NCI-H2196 treated with DMSO at 0.1 percent for 48 hours (cell line): ENCODE measurements around the gene MCMBP.
"Not testable (repeated sequence)": the region's sequence is repeated elsewhere in the genome, so short reads cannot be mapped to it uniquely, and the experiment has no call there.

Source experiments
- DNase-seq: peaks from one replicate; lab custom pipeline; 2025; ENCODE audit not compliant: unreplicated experiment; lab: John Stamatoyannopoulos, UW

Gene MCMBP

DNA sequence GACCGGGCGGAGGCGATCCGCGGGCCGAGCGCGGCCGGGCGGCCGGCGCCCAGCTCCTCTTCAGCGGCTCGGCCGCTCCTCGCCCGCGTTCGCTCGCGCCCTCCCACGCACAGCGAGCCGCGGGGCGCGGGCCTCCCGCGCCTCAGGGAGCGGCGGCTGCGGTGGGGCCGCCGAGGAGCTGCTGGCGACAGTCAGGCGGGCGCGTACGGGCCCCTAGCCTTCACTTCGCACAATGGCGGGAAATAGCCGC lies at the start of gene MCMBP:
MCMBP (minus strand) TSS at position 234 of the 250 bp plus-strand sequence. CDS start 259 bp downstream, outside the sequence.
- no peak for DNase-seq

- no peak for DNase-seq
These were observed 47.2 kb upstream of the MCMBP start for GRCh38 chr10:119919826-119920225.

DNA sequence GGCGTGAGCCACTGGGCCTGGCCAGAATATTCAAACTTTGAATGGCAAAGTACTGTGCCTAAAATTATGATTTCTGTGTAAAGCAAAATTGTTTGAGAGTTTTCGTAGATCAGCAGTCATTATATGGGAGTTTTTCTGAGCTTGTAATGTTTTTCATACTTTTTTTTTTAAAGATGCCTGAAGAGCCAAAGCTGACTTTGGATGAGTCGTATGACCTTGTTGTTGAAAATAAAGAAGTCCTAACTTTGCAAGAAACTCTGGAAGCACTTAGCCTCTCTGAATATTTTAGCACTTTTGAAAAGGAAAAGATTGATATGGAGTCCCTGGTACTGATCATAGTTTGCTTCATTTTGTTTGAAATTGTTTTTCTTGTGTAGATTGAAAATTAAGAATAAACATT lies 46.6 kb upstream of the MCMBP start:
- DNase-seq: no peak

GRCh38 chr10:119917777-119918176 lies 45.1 kb upstream of the MCMBP start:
- no peak for DNase-seq

- no peak for DNase-seq
These were observed 38.0 kb upstream of the MCMBP start for GRCh38 chr10:119910689-119911088.

DNA sequence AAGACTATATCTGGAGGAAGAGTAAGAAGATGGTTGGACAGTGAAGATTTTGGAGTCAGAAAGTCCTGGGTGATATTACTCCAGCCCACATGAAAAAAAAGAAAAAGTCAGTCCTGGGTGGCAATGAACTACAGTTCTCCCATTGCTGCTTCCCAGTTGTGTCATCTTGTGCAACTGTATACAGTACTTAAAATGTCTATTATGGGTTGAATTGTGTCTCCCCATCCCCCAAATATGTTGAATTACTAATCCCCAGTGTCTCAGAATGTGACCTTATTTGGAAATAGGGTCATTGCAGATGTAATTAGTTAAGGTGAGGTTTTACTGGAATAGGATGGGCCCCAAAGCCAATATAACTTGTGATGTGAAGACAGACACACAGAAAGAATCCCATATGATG lies 35.5 kb upstream of the MCMBP start:
- DNase-seq: no peak

GRCh38 chr10:119907695-119908094 lies 35.1 kb upstream of the MCMBP start:
- DNase-seq: not testable (repeated sequence)

GRCh38 chr10:119903946-119904666 lies 31.5 kb upstream of the MCMBP start:
- DNase-seq: no peak

DNA sequence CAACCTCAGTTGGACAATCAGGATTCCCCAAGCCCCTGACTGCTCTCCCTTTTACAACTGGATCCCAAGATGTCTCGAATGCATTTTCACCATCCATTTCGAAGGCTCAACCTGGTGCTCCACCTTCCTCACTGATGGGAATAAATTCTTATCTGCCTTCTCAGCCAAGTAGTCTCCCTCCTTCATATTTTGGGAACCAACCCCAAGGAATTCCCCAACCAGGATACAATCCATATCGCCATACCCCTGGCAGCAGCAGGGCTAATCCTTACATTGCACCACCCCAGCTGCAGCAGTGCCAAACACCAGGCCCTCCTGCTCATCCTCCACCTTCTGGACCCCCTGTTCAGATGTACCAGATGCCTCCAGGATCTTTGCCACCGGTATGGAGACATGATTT lies 25.9 kb upstream of the MCMBP start:
- no peak for DNase-seq

GRCh38 chr10:119896937-119897770 lies 24.5 kb upstream of the MCMBP start:
- DNase-seq: no peak

GRCh38 chr10:119896061-119896655 lies 23.5 kb upstream of the MCMBP start:
- DNase-seq: no peak

DNA sequence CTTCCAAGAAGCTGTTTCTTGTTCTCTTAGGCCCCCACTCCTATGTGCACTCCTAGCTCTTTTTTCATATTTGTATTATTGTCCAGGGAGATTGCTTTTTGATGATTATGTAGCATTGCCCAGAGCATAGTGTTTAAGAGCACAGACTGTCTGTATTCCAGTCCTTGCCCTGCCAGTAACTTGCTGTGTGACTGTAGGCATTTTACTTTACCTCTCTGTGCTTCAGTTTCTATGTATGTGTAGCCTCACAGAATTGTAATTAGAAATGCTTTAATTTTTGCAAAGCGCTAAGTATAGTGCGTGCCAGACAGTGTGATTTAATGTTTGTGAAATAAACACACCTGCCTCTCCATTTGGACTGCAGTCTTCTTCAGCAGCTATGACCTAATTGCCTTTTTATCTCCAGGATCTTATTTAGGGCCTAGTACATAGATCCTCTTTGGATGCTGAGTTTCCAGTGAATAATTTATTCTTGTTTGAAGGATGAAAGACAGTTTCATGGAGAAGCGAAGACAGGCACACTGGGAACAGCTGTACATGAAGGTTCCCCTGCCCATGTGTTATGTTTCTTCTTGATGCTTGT lies 21.3 kb upstream of the MCMBP start:
- DNase-seq: no peak

DNA sequence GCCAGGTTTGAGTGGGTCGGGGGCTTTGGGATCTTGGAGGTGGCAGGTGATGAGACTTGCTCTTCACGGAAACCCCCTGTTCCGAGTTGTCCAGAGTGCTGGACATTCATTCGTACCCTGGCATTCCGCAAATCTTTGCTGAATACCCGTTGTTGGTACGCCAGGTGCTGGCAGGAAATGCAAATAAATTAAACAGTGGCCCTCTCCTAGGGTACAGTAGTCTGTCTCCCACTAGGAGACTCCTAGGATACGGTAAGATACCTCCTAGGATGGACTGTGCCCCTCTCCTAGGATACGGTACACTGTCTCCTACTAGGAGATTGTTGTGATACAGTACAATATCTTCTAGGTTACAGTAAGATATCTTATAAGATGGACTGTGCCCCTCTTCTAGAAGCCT lies 20.4 kb upstream of the MCMBP start:
- no peak for DNase-seq

DNA sequence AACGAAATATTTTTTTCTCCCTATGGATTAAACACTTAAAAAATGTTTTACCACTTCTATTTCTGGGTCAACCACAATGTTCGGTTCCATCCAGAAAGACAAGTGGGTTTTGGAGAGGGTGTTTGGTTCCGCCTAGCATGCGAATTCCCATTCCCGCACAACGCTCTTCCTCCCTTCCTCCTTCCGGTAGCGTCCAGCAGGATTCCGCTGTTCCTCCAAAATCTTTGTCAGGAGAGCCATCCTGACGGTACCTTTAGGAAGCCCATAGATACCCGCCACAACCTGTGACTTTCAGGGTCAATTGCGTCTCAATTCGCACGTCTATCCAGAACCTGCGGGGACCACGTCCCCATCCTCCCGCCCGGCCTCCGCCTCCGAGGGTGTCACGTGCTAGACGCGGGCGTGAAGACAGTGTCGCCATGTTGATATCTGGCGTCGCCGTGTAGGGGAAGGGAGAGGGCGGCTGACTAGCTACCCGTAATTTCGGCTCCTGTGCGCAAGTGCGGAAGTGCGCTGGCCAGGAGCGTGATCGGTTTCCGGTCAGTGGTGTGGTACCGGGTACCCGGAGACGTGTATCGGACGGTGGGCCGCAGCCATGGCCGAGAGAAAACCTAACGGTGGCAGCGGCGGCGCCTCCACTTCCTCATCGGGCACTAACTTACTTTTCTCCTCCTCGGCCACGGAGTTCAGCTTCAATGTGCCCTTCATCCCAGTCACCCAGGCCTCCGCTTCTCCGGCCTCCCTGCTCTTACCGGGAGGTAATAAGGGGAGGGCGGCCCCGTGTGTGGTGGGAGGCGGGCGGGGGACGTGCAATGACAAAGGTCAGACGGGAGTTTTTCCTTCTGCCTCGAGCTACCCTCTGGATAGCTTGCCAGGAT lies 19.8 kb upstream of the MCMBP start, which contains the start of gene SEC23IP:
SEC23IP (plus strand) TSS at position 543 of the 878 bp plus-strand sequence; CDS start at position 596, 53 bp downstream.
- peak; percentile 72 for DNase-seq

DNA sequence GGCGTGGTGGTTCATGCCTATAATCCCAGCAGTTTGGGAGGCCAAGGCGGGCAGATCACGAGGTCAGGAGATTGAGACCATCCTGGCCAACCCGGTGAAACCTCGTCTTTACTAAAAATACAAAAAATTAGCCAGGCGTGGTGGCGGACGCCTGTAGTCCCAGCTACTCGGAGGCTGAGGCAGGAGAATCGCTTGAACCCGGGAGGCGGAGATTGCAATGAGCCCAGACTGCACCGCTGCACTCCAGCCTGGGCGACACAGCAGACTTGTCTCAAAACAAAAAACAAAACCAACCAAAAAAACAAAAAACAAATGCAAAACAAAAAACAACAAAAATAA lies 19.2 kb upstream of the MCMBP start:
- DNase-seq: not testable (repeated sequence)

DNA sequence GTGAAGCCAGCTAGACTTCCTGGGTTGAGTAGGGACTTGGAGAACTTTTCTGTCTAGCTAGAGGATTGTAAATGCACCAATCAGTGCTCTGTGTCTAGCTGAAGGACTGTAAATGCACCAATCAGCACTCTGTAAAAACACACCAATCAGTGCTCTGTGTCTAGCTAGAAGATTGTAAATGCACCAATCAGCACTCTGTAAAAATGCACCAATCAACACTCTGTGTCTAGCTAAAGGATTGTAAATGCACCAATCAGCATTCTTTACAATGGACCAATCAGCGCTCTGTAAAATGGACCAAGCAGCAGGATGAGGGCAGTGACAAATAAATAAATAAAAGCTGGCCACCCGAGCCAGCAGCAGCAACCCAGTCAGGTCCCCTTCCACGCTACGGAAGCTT lies 17.7 kb upstream of the MCMBP start:
- DNase-seq: not testable (repeated sequence)

DNA sequence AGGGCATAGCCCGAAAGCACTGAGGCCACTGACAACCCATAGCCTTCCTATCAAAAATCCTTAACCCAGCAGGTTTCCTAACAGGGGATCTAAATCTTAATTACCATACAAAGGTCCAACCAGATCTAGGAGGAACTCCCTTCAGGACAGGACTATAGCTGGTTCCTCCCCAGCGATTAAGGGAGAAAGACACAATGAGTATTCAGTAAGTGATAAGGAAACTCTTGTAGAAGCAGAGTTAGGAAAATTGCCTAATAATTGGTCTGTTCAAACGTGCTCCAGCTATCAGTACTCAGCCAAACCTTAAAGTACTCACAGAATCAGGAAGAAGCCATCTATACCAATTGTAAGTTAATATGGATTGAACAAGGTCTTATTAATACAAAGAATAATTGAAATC lies 16.6 kb upstream of the MCMBP start:
- DNase-seq: not testable (repeated sequence)

DNA sequence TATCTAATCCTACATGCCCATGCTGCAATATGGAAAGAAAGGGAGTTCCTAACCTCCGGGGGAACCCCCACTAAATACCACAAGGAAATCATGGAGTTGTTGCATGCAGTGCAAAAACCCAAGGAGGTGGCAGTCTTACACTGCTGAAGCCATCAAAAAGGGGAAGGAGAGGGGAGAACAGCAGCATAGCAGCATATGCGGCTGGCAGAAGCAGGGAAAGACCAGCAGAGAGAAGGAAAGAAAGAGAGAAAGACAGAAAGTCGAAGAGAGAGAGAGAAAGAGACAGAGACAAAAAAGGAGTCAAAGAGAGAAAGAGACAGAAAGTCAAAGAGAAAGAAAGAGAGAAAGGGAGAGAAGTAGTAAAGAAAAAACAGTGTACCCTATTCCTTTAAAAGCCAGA lies 16.1 kb upstream of the MCMBP start:
- not testable (repeated sequence) for DNase-seq

GRCh38 chr10:119886070-119886469 lies 13.4 kb upstream of the MCMBP start:
- not testable (repeated sequence) for DNase-seq

- DNase-seq: not testable (repeated sequence)
These were observed 11.4 kb upstream of the MCMBP start for GRCh38 chr10:119883901-119884611.
